ENCODE results near the gene HOMER3.
A peak's percentile ranks its signal among the peaks of the same experiment; 100 is the strongest.

Gene HOMER3

GRCh38 chr19:18893587-18894253 lies 47.3 kb downstream of the HOMER3 start:
- ChIA-PET POLR2A (no interaction called here), CTCF (interaction anchor here (1.0 to 1.6 kb wide), 2 partner anchors 93 to 281 kb away, joined by 3 to 4 read pairs; no protein-coding TSS in a partner anchor)
- peaks cover 0 to 2% (median 0%) of the 10 kb centered on the region in 4 experiments for H3K36me3 ChIP-seq (ENCODE audit: control insufficient read depth in 4 of 4, insufficient read depth in 4 of 4, low read length in 3 of 4)
- WGBS (ENCODE audit: insufficient coverage) = 68% methylated on average over 13 of the region's 18 CpGs
- no peak overlapping the region for H3K27ac ChIP-seq (ENCODE audit: insufficient read depth in 1 of 2, low read depth in 1 of 2, low read length in 2 of 2, poor library complexity in 1 of 2, severe bottlenecking in 2 of 2)
- no peaks in the 10 kb centered on the region for H3K9me3 ChIP-seq (ENCODE audit: control extremely low read depth in 1 of 5, control insufficient read depth in 4 of 5, insufficient read depth in 2 of 5, low read depth in 1 of 5, low read length in 4 of 5)
- H3K4me1 ChIP-seq (ENCODE audit: control extremely low read depth in 1 of 4, control insufficient read depth in 4 of 4, insufficient read depth in 4 of 4, low read length in 3 of 4) = peaks cover 0 to 18% (median 14%) of the 10 kb centered on the region in 4 experiments
- DNase-seq = no peak
- H3K4me3 ChIP-seq (ENCODE audit: control insufficient read depth in 1 of 7, extremely low read depth in 1 of 7, insufficient read depth in 4 of 7, low read depth in 2 of 7, low read length in 6 of 7) = no peak overlapping the region
- H3K27me3 ChIP-seq (replicated peaks in 2 of 5; ENCODE audit: control insufficient read depth in 4 of 5, insufficient read depth in 5 of 5, low read length in 4 of 5) = peaks cover 0 to 46% (median 6%) of the 10 kb centered on the region in 5 experiments

GRCh38 chr19:18889949-18890745 lies 50.9 kb downstream of the HOMER3 start:
- peaks cover 0 to 8% (median 6%) of the 10 kb centered on the region in 4 experiments for H3K4me1 ChIP-seq (ENCODE audit: control extremely low read depth in 1 of 4, control insufficient read depth in 4 of 4, insufficient read depth in 4 of 4, low read length in 3 of 4)
- POLR2A ChIA-PET = no interaction called here
- CTCF ChIA-PET = interaction anchor here (0.6 to 1.9 kb wide), 5 partner anchors 8 to 70 kb away, joined by 3 to 4 read pairs (median 4); no protein-coding TSS in a partner anchor
- H3K27ac ChIP-seq (ENCODE audit: insufficient read depth in 1 of 2, low read depth in 1 of 2, low read length in 2 of 2, poor library complexity in 1 of 2, severe bottlenecking in 2 of 2) = no peak overlapping the region
- WGBS (ENCODE audit: insufficient coverage) = 92% methylated on average over 8 of the region's 10 CpGs
- H3K27me3 ChIP-seq (replicated peaks in 2 of 5; ENCODE audit: control insufficient read depth in 4 of 5, insufficient read depth in 5 of 5, low read length in 4 of 5) = peaks cover 0 to 27% (median 6%) of the 10 kb centered on the region in 5 experiments
- no peaks in the 10 kb centered on the region for H3K9me3 ChIP-seq (ENCODE audit: control extremely low read depth in 1 of 5, control insufficient read depth in 4 of 5, insufficient read depth in 2 of 5, low read depth in 1 of 5, low read length in 4 of 5)
- no peak overlapping the region for H3K4me3 ChIP-seq (ENCODE audit: control insufficient read depth in 1 of 7, extremely low read depth in 1 of 7, insufficient read depth in 4 of 7, low read depth in 2 of 7, low read length in 6 of 7)
- DNase-seq = no peak
- H3K36me3 ChIP-seq (ENCODE audit: control insufficient read depth in 4 of 4, insufficient read depth in 4 of 4, low read length in 3 of 4) = no peaks in the 10 kb centered on the region

GRCh38 chr19:18886972-18887371 lies 54.0 kb downstream of the HOMER3 start:
- no peak overlapping the region for H3K4me3 ChIP-seq (ENCODE audit: control insufficient read depth in 1 of 7, extremely low read depth in 1 of 7, insufficient read depth in 4 of 7, low read depth in 2 of 7, low read length in 6 of 7)
- peaks cover 0 to 2% (median 0%) of the 10 kb centered on the region in 5 experiments for H3K27me3 ChIP-seq (replicated peaks in 2 of 5; ENCODE audit: control insufficient read depth in 4 of 5, insufficient read depth in 5 of 5, low read length in 4 of 5)
- H3K9me3 ChIP-seq (ENCODE audit: control extremely low read depth in 1 of 5, control insufficient read depth in 4 of 5, insufficient read depth in 2 of 5, low read depth in 1 of 5, low read length in 4 of 5) = no peaks in the 10 kb centered on the region
- 100% methylated on average over 3 of the region's 4 CpGs for WGBS (ENCODE audit: insufficient coverage)
- H3K27ac ChIP-seq (ENCODE audit: insufficient read depth in 1 of 2, low read depth in 1 of 2, low read length in 2 of 2, poor library complexity in 1 of 2, severe bottlenecking in 2 of 2) = no peak overlapping the region
- CTCF ChIA-PET = no interaction called here
- no peaks in the 10 kb centered on the region for H3K36me3 ChIP-seq (ENCODE audit: control insufficient read depth in 4 of 4, insufficient read depth in 4 of 4, low read length in 3 of 4)
- H3K4me1 ChIP-seq (ENCODE audit: control extremely low read depth in 1 of 4, control insufficient read depth in 4 of 4, insufficient read depth in 4 of 4, low read length in 3 of 4) = no peaks in the 10 kb centered on the region
- POLR2A ChIA-PET = no interaction called here
- no peak for DNase-seq

GRCh38 chr19:18883526-18884304 lies 57.3 kb downstream of the HOMER3 start:
- CTCF ChIA-PET = interaction anchor here (1.1 kb wide), 1 partner anchor 18 kb away, joined by 3 read pairs; no protein-coding TSS in a partner anchor
- Histone ChIP-seq H3K9me3 (ENCODE audit: control extremely low read depth in 1 of 5, control insufficient read depth in 4 of 5, insufficient read depth in 2 of 5, low read depth in 1 of 5, low read length in 4 of 5) (no peaks in the 10 kb centered on the region), H3K36me3 (ENCODE audit: control insufficient read depth in 4 of 4, insufficient read depth in 4 of 4, low read length in 3 of 4) (no peaks in the 10 kb centered on the region), H3K4me3 (ENCODE audit: control insufficient read depth in 1 of 7, extremely low read depth in 1 of 7, insufficient read depth in 4 of 7, low read depth in 2 of 7, low read length in 6 of 7) (no peak overlapping the region), H3K27me3 (replicated peaks in 2 of 5; ENCODE audit: control insufficient read depth in 4 of 5, insufficient read depth in 5 of 5, low read length in 4 of 5) (no peaks in the 10 kb centered on the region), H3K27ac (ENCODE audit: insufficient read depth in 1 of 2, low read depth in 1 of 2, low read length in 2 of 2, poor library complexity in 1 of 2, severe bottlenecking in 2 of 2) (no peak overlapping the region), H3K4me1 (ENCODE audit: control extremely low read depth in 1 of 4, control insufficient read depth in 4 of 4, insufficient read depth in 4 of 4, low read length in 3 of 4) (no peaks in the 10 kb centered on the region)
- DNase-seq = no peak
- 97% methylated on average over 20 of the region's 30 CpGs for WGBS (ENCODE audit: insufficient coverage)
- POLR2A ChIA-PET = no interaction called here

- DNase-seq = no peak
- WGBS (ENCODE audit: insufficient coverage) = 90% methylated on average over 7 of the region's 7 CpGs
- no peaks in the 10 kb centered on the region for H3K27me3 ChIP-seq (replicated peaks in 2 of 5; ENCODE audit: control insufficient read depth in 4 of 5, insufficient read depth in 5 of 5, low read length in 4 of 5)
- H3K36me3 ChIP-seq (ENCODE audit: control insufficient read depth in 4 of 4, insufficient read depth in 4 of 4, low read length in 3 of 4) = no peaks in the 10 kb centered on the region
- H3K4me3 ChIP-seq (ENCODE audit: control insufficient read depth in 1 of 7, extremely low read depth in 1 of 7, insufficient read depth in 4 of 7, low read depth in 2 of 7, low read length in 6 of 7) = no peak overlapping the region
- CTCF ChIA-PET = interaction anchor here (1.2 kb wide), 1 partner anchor 13 kb away, joined by 4 read pairs; no protein-coding TSS in a partner anchor
- peaks cover 0 to 5% (median 0%) of the 10 kb centered on the region in 5 experiments for H3K9me3 ChIP-seq (ENCODE audit: control extremely low read depth in 1 of 5, control insufficient read depth in 4 of 5, insufficient read depth in 2 of 5, low read depth in 1 of 5, low read length in 4 of 5)
- no peak overlapping the region for H3K27ac ChIP-seq (ENCODE audit: insufficient read depth in 1 of 2, low read depth in 1 of 2, low read length in 2 of 2, poor library complexity in 1 of 2, severe bottlenecking in 2 of 2)
- no peaks in the 10 kb centered on the region for H3K4me1 ChIP-seq (ENCODE audit: control extremely low read depth in 1 of 4, control insufficient read depth in 4 of 4, insufficient read depth in 4 of 4, low read length in 3 of 4)
- POLR2A ChIA-PET = no interaction called here
Measured at GRCh38 chr19:18881491-18881890, 59.5 kb downstream of the HOMER3 start.

- no peaks in the 10 kb centered on the region for H3K27me3 ChIP-seq (replicated peaks in 2 of 5; ENCODE audit: control insufficient read depth in 4 of 5, insufficient read depth in 5 of 5, low read length in 4 of 5)
- peak; percentile 50 to 57 (median 51) for DNase-seq
- CTCF ChIA-PET = no interaction called here
- H3K36me3 ChIP-seq (ENCODE audit: control insufficient read depth in 4 of 4, insufficient read depth in 4 of 4, low read length in 3 of 4) = no peaks in the 10 kb centered on the region
- peaks cover 0 to 5% (median 0%) of the 10 kb centered on the region in 5 experiments for H3K9me3 ChIP-seq (ENCODE audit: control extremely low read depth in 1 of 5, control insufficient read depth in 4 of 5, insufficient read depth in 2 of 5, low read depth in 1 of 5, low read length in 4 of 5)
- no peak overlapping the region for H3K27ac ChIP-seq (ENCODE audit: insufficient read depth in 1 of 2, low read depth in 1 of 2, low read length in 2 of 2, poor library complexity in 1 of 2, severe bottlenecking in 2 of 2)
- POLR2A ChIA-PET = no interaction called here
- H3K4me1 ChIP-seq (ENCODE audit: control extremely low read depth in 1 of 4, control insufficient read depth in 4 of 4, insufficient read depth in 4 of 4, low read length in 3 of 4) = no peaks in the 10 kb centered on the region
- 91% methylated on average over 8 of the region's 13 CpGs for WGBS (ENCODE audit: insufficient coverage)
- H3K4me3 ChIP-seq (ENCODE audit: control insufficient read depth in 1 of 7, extremely low read depth in 1 of 7, insufficient read depth in 4 of 7, low read depth in 2 of 7, low read length in 6 of 7) = no peak overlapping the region
Measured at GRCh38 chr19:18879579-18880373, 61.2 kb downstream of the HOMER3 start.

All from common myeloid progenitor, CD34-positive (primary cell).